ENCODE results near the gene PER1.
"Not testable (repeated sequence)": the region's sequence is repeated elsewhere in the genome, so short reads cannot be mapped to it uniquely, and the experiment has no call there.

Gene PER1

GRCh38 chr17:8110456-8110804 lies 41.8 kb downstream of the PER1 start:
- no peak for TF ChIP-seq CTCF (conservative IDR thresholded peaks at IDR 0.05; ENCODE audit: low read length)
- TF ChIP-seq EZH2phosphoT487 (IDR thresholded peaks at IDR 0.05; ENCODE audit: borderline replicate concordance) = no peak
- H3K79me2 ChIP-seq (ENCODE audit: insufficient read depth, low read length) = no peaks in the 10 kb centered on the region
- H3K4me2 ChIP-seq (ENCODE audit: low read depth, low read length, poor library complexity, severe bottlenecking) = no peak overlapping the region
- no peak overlapping the region for H3K4me3 ChIP-seq (ENCODE audit: low read length, poor library complexity, severe bottlenecking)
- H2AFZ ChIP-seq (ENCODE audit: low read length) = no peak overlapping the region
- H3K9me3 ChIP-seq (ENCODE audit: insufficient read depth, low read depth, low read length) = no peaks in the 10 kb centered on the region
- H3K27me3 ChIP-seq (ENCODE audit: insufficient read depth, low read length, poor library complexity, severe bottlenecking) = peaks cover 14% of the 10 kb centered on the region
- H3K9me2 ChIP-seq (replicated peaks; ENCODE audit: low read depth, low read length) = no peaks in the 10 kb centered on the region
- H3F3A ChIP-seq (ENCODE audit: low read depth) = no peaks in the 10 kb centered on the region
- H3K36me3 ChIP-seq (ENCODE audit: insufficient read depth, low read length) = no peaks in the 10 kb centered on the region
- H3K4me1 ChIP-seq (ENCODE audit: insufficient read depth, low read length, poor library complexity, severe bottlenecking) = peaks cover 3% of the 10 kb centered on the region
- no peak overlapping the region for H3K9ac ChIP-seq (ENCODE audit: low read depth, low read length, poor library complexity, severe bottlenecking)
- H4K20me1 ChIP-seq (ENCODE audit: insufficient read depth, low read length, poor library complexity, severe bottlenecking) = no peaks in the 10 kb centered on the region

- Histone ChIP-seq H3F3A (ENCODE audit: low read depth) (no peaks in the 10 kb centered on the region), H2AFZ (ENCODE audit: low read length) (no peak overlapping the region), H3K4me2 (ENCODE audit: low read depth, low read length, poor library complexity, severe bottlenecking) (no peak overlapping the region), H3K9ac (ENCODE audit: low read depth, low read length, poor library complexity, severe bottlenecking) (no peak overlapping the region), H4K20me1 (ENCODE audit: insufficient read depth, low read length, poor library complexity, severe bottlenecking) (no peaks in the 10 kb centered on the region), H3K4me1 (ENCODE audit: insufficient read depth, low read length, poor library complexity, severe bottlenecking) (peaks cover 3% of the 10 kb centered on the region), H3K79me2 (ENCODE audit: insufficient read depth, low read length) (no peaks in the 10 kb centered on the region), H3K9me2 (replicated peaks; ENCODE audit: low read depth, low read length) (no peaks in the 10 kb centered on the region), H3K9me3 (ENCODE audit: insufficient read depth, low read depth, low read length) (no peaks in the 10 kb centered on the region), H3K36me3 (ENCODE audit: insufficient read depth, low read length) (no peaks in the 10 kb centered on the region), H3K27me3 (ENCODE audit: insufficient read depth, low read length, poor library complexity, severe bottlenecking) (peaks cover 11% of the 10 kb centered on the region), H3K4me3 (ENCODE audit: low read length, poor library complexity, severe bottlenecking) (no peak overlapping the region)
- TF ChIP-seq EZH2phosphoT487 (IDR thresholded peaks at IDR 0.05; ENCODE audit: borderline replicate concordance) = no peak
- TF ChIP-seq CTCF (conservative IDR thresholded peaks at IDR 0.05; ENCODE audit: low read length) = peak; percentile 70
Observed at GRCh38 chr17:8109661-8110455, 42.3 kb downstream of the PER1 start.

GRCh38 chr17:8108972-8109660 lies 43.1 kb downstream of the PER1 start:
- H3K27me3 ChIP-seq (ENCODE audit: insufficient read depth, low read length, poor library complexity, severe bottlenecking) = peaks cover 7% of the 10 kb centered on the region
- no peak overlapping the region for H3K4me3 ChIP-seq (ENCODE audit: low read length, poor library complexity, severe bottlenecking)

GRCh38 chr17:8106980-8107379 lies 45.2 kb downstream of the PER1 start:
- not testable (repeated sequence) for H3K4me2 ChIP-seq (ENCODE audit: low read depth, low read length, poor library complexity, severe bottlenecking); H3K9me3 ChIP-seq (ENCODE audit: insufficient read depth, low read depth, low read length); H2AFZ ChIP-seq (ENCODE audit: low read length); H3K79me2 ChIP-seq (ENCODE audit: insufficient read depth, low read length); H3K27me3 ChIP-seq (ENCODE audit: insufficient read depth, low read length, poor library complexity, severe bottlenecking); H3K9ac ChIP-seq (ENCODE audit: low read depth, low read length, poor library complexity, severe bottlenecking); H3K4me3 ChIP-seq (ENCODE audit: low read length, poor library complexity, severe bottlenecking); H3K36me3 ChIP-seq (ENCODE audit: insufficient read depth, low read length); H3K9me2 ChIP-seq (replicated peaks; ENCODE audit: low read depth, low read length); H4K20me1 ChIP-seq (ENCODE audit: insufficient read depth, low read length, poor library complexity, severe bottlenecking); H3K4me1 ChIP-seq (ENCODE audit: insufficient read depth, low read length, poor library complexity, severe bottlenecking); H3F3A ChIP-seq (ENCODE audit: low read depth)

More at GRCh38 chr17:8108972-8109660, 43.1 kb downstream of the PER1 start:
- Histone ChIP-seq H3K9me2 (replicated peaks; ENCODE audit: low read depth, low read length) (no peaks in the 10 kb centered on the region), H3K9me3 (ENCODE audit: insufficient read depth, low read depth, low read length) (no peaks in the 10 kb centered on the region), H3K9ac (ENCODE audit: low read depth, low read length, poor library complexity, severe bottlenecking) (no peak overlapping the region), H2AFZ (ENCODE audit: low read length) (no peak overlapping the region), H3K36me3 (ENCODE audit: insufficient read depth, low read length) (no peaks in the 10 kb centered on the region), H3F3A (ENCODE audit: low read depth) (no peaks in the 10 kb centered on the region), H3K79me2 (ENCODE audit: insufficient read depth, low read length) (no peaks in the 10 kb centered on the region), H3K4me1 (ENCODE audit: insufficient read depth, low read length, poor library complexity, severe bottlenecking) (peaks cover 3% of the 10 kb centered on the region), H4K20me1 (ENCODE audit: insufficient read depth, low read length, poor library complexity, severe bottlenecking) (no peaks in the 10 kb centered on the region), H3K4me2 (ENCODE audit: low read depth, low read length, poor library complexity, severe bottlenecking) (no peak overlapping the region)
- no peak for TF ChIP-seq EZH2phosphoT487 (IDR thresholded peaks at IDR 0.05; ENCODE audit: borderline replicate concordance)

Data from Loucy (cell line).